Measurements from ENCODE around the gene NAGK. TPM values are rescaled to one million over a fixed set of nuclear protein-coding genes. Genes with fewer than 3 reads are reported as not detected.

Gene NAGK
- total and polyA plus RNA-seq, 2 donors (not counting 1 experiment from before 2014, with no cell fraction given) = 221 to 230 TPM

DNA sequence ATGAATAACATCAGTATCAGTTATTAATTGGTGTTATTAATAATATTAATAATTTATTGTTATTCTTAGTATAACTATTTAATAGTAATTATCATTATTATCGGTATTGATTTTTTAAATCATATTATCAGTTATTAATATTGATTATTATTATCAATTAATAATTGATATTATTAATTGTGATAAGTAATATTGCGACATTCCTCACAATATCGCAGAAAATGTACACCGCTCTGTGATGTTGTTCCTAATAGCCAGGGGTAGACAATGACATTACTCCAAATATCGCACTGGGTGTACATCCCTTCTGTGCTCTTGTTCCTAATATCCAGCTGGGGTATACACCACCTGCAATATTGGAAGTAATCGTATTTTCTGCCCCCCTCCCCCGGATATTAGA lies 23.3 kb upstream of the NAGK start:
- Mint-ChIP-seq H3K27ac (no peak overlapping the region), H3K4me3 (no peak overlapping the region), H3K4me1 (peaks cover 3% of the 10 kb centered on the region), H3K9me3 (ENCODE audit: insufficient read depth) (no peaks in the 10 kb centered on the region), H3K27me3 (peaks cover 17% of the 10 kb centered on the region)
- no CpG with 5 or more reads among the region's 7 CpGs for WGBS (ENCODE audit: insufficient coverage)
- ChIA-PET CTCF (no interaction called here), POLR2A (no interaction called here)
- intact Hi-C loops (cut with micrococcal nuclease) = no loop called here
- DNase-seq (no peak), ATAC-seq (ENCODE audit: low read depth) (no peak)
- Histone ChIP-seq H3K4me1 (ENCODE audit: control insufficient read depth in 2 of 2, insufficient read depth in 2 of 2, low read length in 2 of 2) (peaks cover 0 to 3% of the 10 kb centered on the region in 2 donors), H3K27me3 (replicated peaks in 1 of 4; ENCODE audit: control extremely low read depth in 1 of 4, control insufficient read depth in 3 of 4, insufficient read depth in 4 of 4, low read length in 3 of 4) (peaks cover 0 to 7% (median 1%) of the 10 kb centered on the region in 4 experiments), H3K79me2 (ENCODE audit: control insufficient read depth, insufficient read depth, low read length) (no peaks in the 10 kb centered on the region), H3K4me3 (ENCODE audit: control extremely low read depth in 1 of 5, extremely low read depth in 1 of 5, insufficient read depth in 1 of 5, low read depth in 2 of 5, low read length in 4 of 5) (no peak overlapping the region), H3K4me2 (replicated peaks; ENCODE audit: low read depth, low read length, poor library complexity, severe bottlenecking) (no peak overlapping the region), H2AFZ (ENCODE audit: insufficient read depth, low read depth, low read length, poor library complexity, severe bottlenecking) (no peak overlapping the region), H4K20me1 (ENCODE audit: control insufficient read depth, insufficient read depth, low read length, poor library complexity, severe bottlenecking) (no peaks in the 10 kb centered on the region), H3K27ac (ENCODE audit: low read length in 2 of 2) (no peak overlapping the region), H3K9ac (ENCODE audit: low read length) (no peak overlapping the region), H3K9me3 (ENCODE audit: control extremely low read depth in 1 of 3, control insufficient read depth in 2 of 3, insufficient read depth in 1 of 3, low read length in 2 of 3) (no peaks in the 10 kb centered on the region), H3K36me3 (replicated peaks in 1 of 2; ENCODE audit: control extremely low read depth in 1 of 2, control insufficient read depth in 1 of 2, extremely low read depth in 1 of 2, insufficient read depth in 2 of 2, low read length in 1 of 2) (no peaks in the 10 kb centered on the region)
- TF ChIP-seq EZH2 (IDR thresholded peaks at IDR 0.05; ENCODE audit: borderline replicate concordance, insufficient read depth, low read depth, low read length, poor library complexity, severe bottlenecking) (no peak), CTCF (IDR thresholded peaks at IDR 0.05) (no peak)

DNA sequence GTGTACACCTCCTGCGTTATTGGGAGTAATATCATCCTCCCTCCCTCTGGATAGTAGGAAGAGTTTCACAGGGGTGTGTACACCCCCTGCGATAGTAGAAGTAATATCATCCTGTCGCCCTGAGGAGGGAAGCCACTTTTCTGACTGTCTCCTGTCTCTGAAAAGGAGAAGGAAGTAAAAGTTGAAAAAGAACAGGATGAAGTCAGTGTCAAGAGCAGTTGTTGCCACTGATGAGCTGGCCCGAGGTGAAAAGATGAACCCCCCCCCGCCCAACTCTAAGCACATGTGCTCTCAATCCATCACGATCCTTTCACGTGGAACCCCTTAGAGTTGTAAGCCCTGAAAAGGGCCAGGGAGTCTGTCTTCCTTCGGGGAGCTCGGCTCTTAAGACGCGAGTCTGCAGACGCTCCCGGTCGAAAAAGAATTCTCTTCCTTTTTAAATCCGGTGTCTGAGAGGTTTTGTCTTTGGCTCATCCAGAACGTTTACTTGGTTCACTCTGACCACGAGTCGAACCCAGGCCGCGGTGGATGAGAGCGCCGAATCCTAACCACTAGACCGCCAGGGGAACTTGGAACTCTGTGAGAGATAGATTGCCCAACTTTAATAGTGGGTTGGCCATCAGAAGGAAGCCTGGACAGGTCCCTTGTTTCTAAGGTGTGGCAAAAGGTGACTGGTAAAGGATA lies 22.4 kb upstream of the NAGK start:
- H3K4me2 ChIP-seq (replicated peaks; ENCODE audit: low read depth, low read length, poor library complexity, severe bottlenecking) = no peak overlapping the region
- no peaks in the 10 kb centered on the region for H3K36me3 ChIP-seq (replicated peaks in 1 of 2; ENCODE audit: control extremely low read depth in 1 of 2, control insufficient read depth in 1 of 2, extremely low read depth in 1 of 2, insufficient read depth in 2 of 2, low read length in 1 of 2)
- H4K20me1 ChIP-seq (ENCODE audit: control insufficient read depth, insufficient read depth, low read length, poor library complexity, severe bottlenecking) = no peaks in the 10 kb centered on the region
- H3K27me3 ChIP-seq (replicated peaks in 1 of 4; ENCODE audit: control extremely low read depth in 1 of 4, control insufficient read depth in 3 of 4, insufficient read depth in 4 of 4, low read length in 3 of 4) = peaks cover 0 to 7% (median 1%) of the 10 kb centered on the region in 4 experiments
- H3K27ac Mint-ChIP-seq = no peak overlapping the region
- H3K27me3 Mint-ChIP-seq = peaks cover 17% of the 10 kb centered on the region
- H3K4me3 ChIP-seq (ENCODE audit: control extremely low read depth in 1 of 5, extremely low read depth in 1 of 5, insufficient read depth in 1 of 5, low read depth in 2 of 5, low read length in 4 of 5) = no peak overlapping the region
- peaks cover 3% of the 10 kb centered on the region for H3K4me1 Mint-ChIP-seq
- DNase-seq (no peak), ATAC-seq (ENCODE audit: low read depth) (no peak)
- no peaks in the 10 kb centered on the region for H3K79me2 ChIP-seq (ENCODE audit: control insufficient read depth, insufficient read depth, low read length)
- 92% methylated on average over 14 of the region's 23 CpGs for WGBS (ENCODE audit: insufficient coverage)
- TF ChIP-seq CTCF (IDR thresholded peaks at IDR 0.05) (no peak), EZH2 (IDR thresholded peaks at IDR 0.05; ENCODE audit: borderline replicate concordance, insufficient read depth, low read depth, low read length, poor library complexity, severe bottlenecking) (no peak)
- H3K9me3 ChIP-seq (ENCODE audit: control extremely low read depth in 1 of 3, control insufficient read depth in 2 of 3, insufficient read depth in 1 of 3, low read length in 2 of 3) = no peaks in the 10 kb centered on the region
- no peak overlapping the region for H3K27ac ChIP-seq (ENCODE audit: low read length in 2 of 2)
- H3K9ac ChIP-seq (ENCODE audit: low read length) = no peak overlapping the region
- intact Hi-C loops (cut with micrococcal nuclease) = no loop called here
- no peak overlapping the region for H2AFZ ChIP-seq (ENCODE audit: insufficient read depth, low read depth, low read length, poor library complexity, severe bottlenecking)
- CTCF ChIA-PET = no interaction called here
- POLR2A ChIA-PET = no interaction called here
- no peaks in the 10 kb centered on the region for H3K9me3 Mint-ChIP-seq (ENCODE audit: insufficient read depth)
- H3K4me1 ChIP-seq (ENCODE audit: control insufficient read depth in 2 of 2, insufficient read depth in 2 of 2, low read length in 2 of 2) = peaks cover 0 to 3% of the 10 kb centered on the region in 2 donors
- H3K4me3 Mint-ChIP-seq = no peak overlapping the region
